Middle frontal gyrus (tissue), 1 donor: Measurements from ENCODE around the gene CNTF.

Experiments used
- DNase-seq: peaks from one replicate; pipeline ENCODE4 v3.0.0-alpha.2; 2015; ENCODE audit warnings: low spot score; ENCODE audit errors: extremely low spot score

The CNTF gene

GRCh38 chr11:58606930-58607714, 15.3 kb upstream of the CNTF start:
- DNase-seq = no peak

DNA sequence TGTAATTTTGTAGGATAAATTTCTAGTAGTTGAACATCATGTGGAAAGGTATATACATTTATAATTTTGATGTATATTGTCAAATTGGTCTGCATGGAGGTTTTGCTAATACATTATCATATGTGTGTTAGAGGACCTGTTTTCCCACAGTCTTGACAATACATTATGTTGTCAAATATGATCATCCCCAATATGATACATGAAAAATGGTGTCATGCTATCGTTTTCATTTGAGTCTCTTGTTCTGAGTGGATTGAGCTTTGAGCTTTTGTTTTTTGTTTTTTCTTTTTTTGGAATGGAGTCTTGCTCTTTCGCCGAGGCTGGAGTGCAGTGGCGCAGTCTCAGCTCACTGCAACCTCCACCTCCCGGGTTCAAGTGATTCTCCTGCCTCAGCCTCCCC, 14.1 kb upstream of the CNTF start:
- DNase-seq = no peak

DNA sequence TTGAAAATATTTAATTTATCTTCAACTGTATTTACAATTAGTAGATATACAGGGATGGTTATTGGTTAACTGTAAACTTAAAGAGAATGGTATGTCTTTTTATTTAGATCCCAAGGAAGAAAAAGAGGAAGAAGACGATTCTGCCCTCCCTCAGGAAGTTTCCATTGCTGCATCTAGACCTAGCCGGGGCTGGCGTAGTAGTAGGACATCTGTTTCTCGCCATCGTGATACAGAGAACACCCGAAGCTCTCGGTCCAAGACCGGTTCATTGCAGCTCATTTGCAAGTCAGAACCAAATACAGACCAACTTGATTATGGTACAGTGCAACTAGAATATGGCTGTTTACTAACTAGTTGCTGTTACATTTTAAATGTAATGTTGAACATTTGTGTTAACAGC, 12.7 kb upstream of the CNTF start:
- DNase-seq = no peak

- no peak for DNase-seq
Observed at GRCh38 chr11:58613228-58613627, 9.2 kb upstream of the CNTF start.

GRCh38 chr11:58615559-58615958, 6.9 kb upstream of the CNTF start:
- no peak for DNase-seq

- DNase-seq = no peak
Observed at GRCh38 chr11:58616594-58616993, 5.9 kb upstream of the CNTF start.

- DNase-seq = no peak
Observed at GRCh38 chr11:58617976-58618557, 4.4 kb upstream of the CNTF start.

GRCh38 chr11:58621586-58622262, 741 bp upstream of the CNTF start:
- DNase-seq = no peak

GRCh38 chr11:58625086-58625485, 2.6 kb downstream of the CNTF start:
- DNase-seq = no peak

GRCh38 chr11:58625826-58626460, 3.5 kb downstream of the CNTF start:
- DNase-seq = no peak

DNA sequence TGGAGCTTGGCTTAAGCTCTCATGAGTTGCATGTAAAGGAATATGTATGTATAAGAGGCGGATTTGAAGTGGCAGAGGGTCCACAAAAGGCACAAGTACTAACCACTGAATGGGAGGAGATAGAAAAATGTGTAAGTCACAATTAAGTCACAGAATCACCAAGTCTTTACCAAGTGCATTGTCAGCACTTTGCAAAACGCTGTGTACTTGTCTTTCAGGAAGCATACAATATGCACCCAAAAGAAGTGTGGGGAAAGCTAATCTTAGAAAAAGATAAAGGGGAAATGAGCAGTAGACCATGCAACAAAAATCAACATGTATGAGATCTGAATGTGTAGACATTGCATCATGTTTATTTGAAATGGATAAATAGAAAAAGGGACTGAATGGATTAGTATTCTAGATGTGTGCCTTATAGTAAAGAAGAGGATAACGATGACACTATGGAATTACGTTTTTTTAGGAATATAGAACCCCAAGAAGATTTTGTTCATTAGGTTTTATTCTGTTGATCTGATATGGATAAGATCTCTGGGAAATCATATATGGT, 4.5 kb downstream of the CNTF start:
- DNase-seq = no peak

DNA sequence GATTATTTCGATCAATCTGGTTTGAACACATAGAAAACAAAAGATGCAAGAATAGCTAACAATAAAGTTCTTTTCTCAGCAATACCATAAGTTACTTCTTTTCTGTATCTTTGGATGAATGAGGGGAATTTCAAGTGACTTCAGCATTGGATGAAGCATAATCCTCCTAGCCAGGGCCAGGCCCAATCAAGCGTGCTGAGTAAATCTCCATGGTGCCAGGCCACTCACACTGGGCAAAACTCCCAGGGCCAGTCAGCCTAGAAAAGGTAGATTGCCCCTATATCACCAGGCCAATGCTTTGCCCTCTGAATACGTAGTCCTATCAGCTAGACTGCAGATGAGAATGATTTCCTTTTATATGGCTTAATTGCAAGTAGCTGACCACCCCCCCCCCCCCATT, 6.0 kb downstream of the CNTF start:
- no peak for DNase-seq

- no peak for DNase-seq
Observed at GRCh38 chr11:58629857-58630256, 7.4 kb downstream of the CNTF start.

DNA sequence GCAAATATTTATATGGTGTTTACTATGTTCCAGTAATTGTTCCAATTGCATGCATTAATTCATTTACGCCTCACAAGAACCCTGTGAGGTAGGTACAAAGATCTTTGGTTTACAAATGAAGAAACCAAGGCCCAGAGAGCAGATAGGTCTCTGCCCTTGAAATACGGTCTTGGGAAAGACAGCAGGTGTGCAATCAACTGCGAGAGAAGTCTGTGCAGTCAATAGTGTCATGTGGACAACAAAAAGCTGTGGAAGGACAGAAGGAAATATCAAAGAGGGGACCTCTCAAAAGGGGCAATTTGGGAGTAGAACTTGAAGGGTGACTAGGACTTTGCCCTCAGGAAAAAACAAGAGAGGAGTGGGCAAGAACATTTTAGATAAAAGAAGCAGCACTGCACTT, 8.9 kb downstream of the CNTF start:
- no peak for DNase-seq

DNA sequence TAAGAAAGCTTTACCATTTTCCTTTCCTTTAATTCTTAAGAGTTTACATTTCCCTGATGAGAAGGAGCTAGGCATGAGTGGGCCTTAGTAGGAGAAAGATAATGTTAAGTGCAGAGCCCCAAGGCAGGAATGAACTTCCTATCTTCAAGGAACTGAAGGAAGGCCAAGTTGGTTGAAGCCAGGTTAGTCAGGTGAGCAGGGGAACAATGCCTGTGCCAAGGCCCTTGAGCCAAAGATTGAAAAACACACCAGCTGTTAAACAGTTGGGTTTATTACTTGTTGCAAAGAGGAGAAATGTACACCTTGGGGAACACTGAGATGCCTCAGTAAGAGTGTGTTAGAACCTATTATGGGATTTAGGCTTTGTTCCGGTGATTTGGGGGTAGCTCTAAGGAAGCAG, 10.0 kb downstream of the CNTF start:
- DNase-seq = no peak

DNA sequence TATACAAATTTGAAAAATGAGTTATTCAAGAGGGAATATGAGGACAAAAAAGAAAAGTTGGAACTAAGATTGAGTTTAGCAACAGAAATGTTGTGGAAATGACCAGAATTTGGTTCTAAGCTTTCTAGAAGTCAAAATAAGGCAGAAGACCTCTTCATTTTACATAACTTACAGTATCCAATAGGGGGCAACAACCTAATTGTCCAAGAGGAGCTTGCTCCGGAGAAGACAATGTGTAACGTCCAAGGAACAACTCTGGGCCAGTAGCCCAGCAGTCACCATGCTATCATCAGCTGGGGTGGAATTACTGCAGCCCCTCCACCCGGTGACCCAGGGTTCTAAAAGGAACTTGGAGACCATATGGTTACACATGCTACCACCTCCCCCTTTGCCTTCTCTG, 14.1 kb downstream of the CNTF start:
- no peak for DNase-seq

GRCh38 chr11:58637371-58637770, 14.9 kb downstream of the CNTF start:
- DNase-seq = no peak

DNA sequence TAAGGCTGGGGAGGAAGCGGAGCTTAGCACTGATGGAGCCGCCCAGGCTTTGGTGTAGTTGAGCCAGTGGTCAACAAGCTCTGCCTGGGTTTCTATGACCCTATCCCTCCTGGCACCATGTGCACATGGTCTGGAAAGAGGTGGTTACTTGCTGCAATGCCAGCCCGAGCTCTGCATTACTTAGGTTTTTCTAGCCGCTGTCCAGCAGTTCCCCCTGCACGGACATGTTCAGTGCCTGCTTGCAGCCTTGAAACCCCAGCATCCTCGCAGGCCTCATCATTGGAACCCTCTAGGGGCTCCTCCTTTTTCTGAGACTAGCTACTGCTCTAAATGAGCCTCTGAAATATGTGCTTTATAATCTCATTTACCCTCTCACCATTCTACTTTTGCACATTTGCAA, 16.6 kb downstream of the CNTF start:
- DNase-seq = no peak

GRCh38 chr11:58639669-58640068, 17.2 kb downstream of the CNTF start:
- no peak for DNase-seq

DNA sequence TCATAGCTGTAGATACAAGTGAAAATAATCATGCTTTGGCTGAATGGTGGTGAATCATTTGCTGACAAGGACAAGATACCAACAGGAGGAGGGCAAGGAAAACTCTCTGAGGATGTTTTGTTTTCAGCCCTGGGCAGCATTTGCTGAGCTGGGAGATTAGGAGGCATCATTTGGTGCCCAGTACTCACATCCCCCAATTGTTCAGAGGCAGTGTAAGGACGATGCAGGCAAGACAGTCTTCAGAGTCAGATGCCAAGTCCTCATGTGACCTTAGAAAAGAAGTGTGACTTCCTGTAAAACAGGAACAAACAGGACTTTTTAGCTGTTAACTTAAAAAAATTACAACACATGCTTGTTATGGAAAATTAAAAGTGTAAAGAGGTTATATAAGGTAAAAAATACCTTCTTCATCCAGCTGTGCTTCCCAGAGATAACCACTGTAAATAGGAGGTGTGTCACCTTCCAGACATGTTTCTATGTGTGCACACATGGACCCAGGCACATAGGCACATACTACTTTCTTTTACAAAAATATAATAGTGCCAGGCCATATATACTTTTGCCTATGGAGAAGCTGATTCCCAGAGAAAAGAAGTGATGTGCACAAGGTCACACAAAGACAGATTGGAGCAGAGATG, 18.0 kb downstream of the CNTF start:
- no peak for DNase-seq

GRCh38 chr11:58641341-58641740, 18.9 kb downstream of the CNTF start:
- no peak for DNase-seq
